K562 (cell line): ENCODE measurements around the gene DCAF11. TPM values are rescaled to one million over a fixed set of nuclear protein-coding genes. Genes with fewer than 3 reads are reported as not detected.
A peak's percentile ranks its signal among the peaks of the same experiment; 100 is the strongest.

Experiments used
- ARHGAP35 ChIP-seq: fragments of 450-650 bp; IDR thresholded peaks from 2 replicates; pipeline ENCODE4 v1.6.1; 2018; ENCODE audit not compliant: partially characterized antibody
- CREB1 ChIP-seq, 2 experiments: sonication (generic) in 1 of 2; formaldehyde crosslinking in 1 of 2; IDR thresholded peaks; 2 replicates each; pipeline versions ENCODE4 v1.6.1 to v1.8.0; 2012 to 2022; ENCODE audit warnings: inconsistent platforms in 1 of 2, mild to moderate bottlenecking in 1 of 2, missing genetic modification reagents in 1 of 2, moderate library complexity in 1 of 2
- EGR1 ChIP-seq: fragments of 450-650 bp; conservative IDR thresholded peaks from 2 replicates; pipeline ENCODE4 v1.6.1; 2017; ENCODE audit warnings: mild to moderate bottlenecking
- EWSR1 ChIP-seq: fragments of 450-650 bp; IDR thresholded peaks from 2 replicates; pipeline ENCODE4 v1.6.1; 2018; ENCODE audit warnings: borderline replicate concordance, mild to moderate bottlenecking, low read depth, moderate library complexity; ENCODE audit not compliant: partially characterized antibody
- FOXA3 ChIP-seq, 2 experiments: fragments of 450-650 bp in 1 of 2; sonication (generic) in 1 of 2; formaldehyde crosslinking; IDR thresholded peaks in 1 of 2; conservative IDR thresholded peaks in 1 of 2; 2 replicates each; pipeline versions ENCODE4 v1.4.0 to v1.8.0; 2020 to 2022; ENCODE audit warnings: mild to moderate bottlenecking in 2 of 2, missing genetic modification reagents in 1 of 2
- GABPB1 ChIP-seq: sonication (generic); formaldehyde crosslinking; IDR thresholded peaks from 2 replicates; pipeline ENCODE4 v1.8.0; 2022; ENCODE audit warnings: mild to moderate bottlenecking, missing genetic modification reagents
- MTA1 ChIP-seq: fragments of 450-650 bp; IDR thresholded peaks from 2 replicates; pipeline ENCODE4 v1.6.1; 2017; ENCODE audit warnings: borderline replicate concordance
- NFYB ChIP-seq: IDR thresholded peaks from 2 replicates; pipeline ENCODE4 v1.6.1; 2011; ENCODE audit warnings: mild to moderate bottlenecking, moderate library complexity; ENCODE audit not compliant: insufficient read length; ENCODE audit errors: extremely low read depth
- PHF8 ChIP-seq: fragments of 200-600 bp; sonication (generic); IDR thresholded peaks from 2 replicates; pipeline ENCODE4 v1.6.1; 2012; ENCODE audit warnings: mixed run types, mild to moderate bottlenecking, inconsistent platforms, low read length, moderate library complexity, borderline replicate concordance
- RBFOX2 ChIP-seq: fragments of 200-400 bp; formaldehyde crosslinking; IDR thresholded peaks from 2 replicates; pipeline ENCODE4 v1.6.1; 2017; ENCODE audit warnings: low read depth, mild to moderate bottlenecking, low read length, moderate library complexity
- SUPT5H ChIP-seq: fragments of 450-650 bp; IDR thresholded peaks from 2 replicates; pipeline ENCODE4 v1.6.1; 2016
- ZNF76 ChIP-seq: fragments of 250-450 bp; sonication (Bioruptor Pico); IDR thresholded peaks from 2 replicates; pipeline ENCODE4 v1.4.0; 2020; ENCODE audit warnings: mild to moderate bottlenecking, moderate library complexity, borderline replicate concordance
- polyA plus RNA-seq, 8 experiments: library from polyadenylated mRNA; depleted of rRNA in 4 of 8; stranded (reverse) in 5 of 8; unstranded in 3 of 8; fragments of >200 nt; fragmentation: Nextera tagmentation in 2 of 8; fragmentation: Illumina TruSeq in 1 of 8; extraction: Ambion mirVana in 2 of 8; extraction: Trizol in 1 of 8; gene quantifications; 2 replicates each; pipeline versions ENCODE4 v1.2.1 to v1.2.3, GENCODE V29; 2011 to 2014; ENCODE audit warnings: inconsistent platforms in 1 of 8, missing spikeins in 1 of 8
- total RNA-seq, 7 experiments: library from RNA; depleted of rRNA in 6 of 7; stranded (reverse); fragments of >200 nt in 6 of 7; fragmentation: Illumina TruSeq in 2 of 7; extraction: Trizol in 2 of 7; gene quantifications; 2 replicates each; pipeline versions ENCODE4 v1.2.1 to v1.2.3, GENCODE V29; 2011 to 2021; ENCODE audit warnings: low replicate concordance in 1 of 7
- TF ChIP-seq, protein P1 (sequence below): sonication (generic); formaldehyde crosslinking; IDR thresholded peaks from 2 replicates; pipeline ENCODE4 v1.8.0; 2022; ENCODE audit warnings: mild to moderate bottlenecking, missing genetic modification reagents
- TF ChIP-seq, protein P2 (sequence below): fragments of 450-650 bp; IDR thresholded peaks from 2 replicates; pipeline ENCODE4 v1.6.1; 2016
- TF ChIP-seq, protein P3 (sequence below): fragments of 250-450 bp; sonication (Bioruptor Pico); IDR thresholded peaks from 2 replicates; pipeline ENCODE4 v1.4.0; 2020; ENCODE audit warnings: mild to moderate bottlenecking, moderate library complexity, borderline replicate concordance
- TF ChIP-seq, protein P4 (sequence below): IDR thresholded peaks from 2 replicates; pipeline ENCODE4 v1.6.1; 2016; ENCODE audit warnings: missing genetic modification characterization, missing compliant biosample characterization

DCAF11 gene
- total and polyA plus RNA-seq, 9 of the 15 experiments (the other 6 are each of a cell fraction or from before 2014, with no cell fraction given), result 8.5 to 46.2 (median 36.4) TPM

DNA sequence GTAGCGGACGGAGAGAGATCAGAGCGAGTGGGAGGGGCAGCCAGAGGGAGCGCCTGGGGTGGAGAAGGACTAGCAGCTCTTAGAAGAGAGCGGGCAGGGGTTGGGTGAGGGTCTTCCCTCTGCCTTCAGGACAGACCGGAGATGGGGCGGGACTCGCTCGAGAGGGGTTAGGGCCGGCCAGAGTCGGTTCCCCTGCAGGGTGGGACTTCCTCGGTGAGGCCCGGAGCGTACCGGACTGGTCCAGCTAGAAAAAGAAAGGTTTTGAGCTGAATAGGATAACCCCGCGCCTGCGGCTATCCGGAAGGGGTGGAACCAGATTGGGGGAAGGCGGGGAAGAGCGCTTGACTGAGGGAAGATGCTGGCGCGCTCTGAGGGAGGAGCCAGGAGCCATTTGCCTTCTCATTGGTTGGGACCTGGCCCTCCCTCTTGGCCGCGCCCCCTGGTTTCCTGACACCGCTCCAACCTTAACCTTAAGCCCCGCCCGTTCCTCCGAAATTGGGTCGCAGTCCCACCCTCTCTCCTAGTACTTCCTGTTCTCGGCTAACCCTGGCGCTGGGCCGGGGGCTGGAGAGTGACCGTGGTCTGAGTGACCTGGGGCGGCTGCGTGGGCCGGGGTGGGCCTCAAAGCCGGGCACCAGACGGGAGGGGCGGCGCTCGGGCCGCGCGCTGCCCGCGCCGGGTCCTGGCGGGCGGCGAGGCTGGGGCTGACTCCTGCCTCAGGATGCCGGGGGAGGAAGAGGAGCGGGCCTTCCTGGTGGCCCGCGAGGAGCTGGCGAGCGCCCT, 32.6 kb downstream of the DCAF11 start, which contains the start of gene RNF31 (continued):
- TF ChIP-seq, protein P1, sequence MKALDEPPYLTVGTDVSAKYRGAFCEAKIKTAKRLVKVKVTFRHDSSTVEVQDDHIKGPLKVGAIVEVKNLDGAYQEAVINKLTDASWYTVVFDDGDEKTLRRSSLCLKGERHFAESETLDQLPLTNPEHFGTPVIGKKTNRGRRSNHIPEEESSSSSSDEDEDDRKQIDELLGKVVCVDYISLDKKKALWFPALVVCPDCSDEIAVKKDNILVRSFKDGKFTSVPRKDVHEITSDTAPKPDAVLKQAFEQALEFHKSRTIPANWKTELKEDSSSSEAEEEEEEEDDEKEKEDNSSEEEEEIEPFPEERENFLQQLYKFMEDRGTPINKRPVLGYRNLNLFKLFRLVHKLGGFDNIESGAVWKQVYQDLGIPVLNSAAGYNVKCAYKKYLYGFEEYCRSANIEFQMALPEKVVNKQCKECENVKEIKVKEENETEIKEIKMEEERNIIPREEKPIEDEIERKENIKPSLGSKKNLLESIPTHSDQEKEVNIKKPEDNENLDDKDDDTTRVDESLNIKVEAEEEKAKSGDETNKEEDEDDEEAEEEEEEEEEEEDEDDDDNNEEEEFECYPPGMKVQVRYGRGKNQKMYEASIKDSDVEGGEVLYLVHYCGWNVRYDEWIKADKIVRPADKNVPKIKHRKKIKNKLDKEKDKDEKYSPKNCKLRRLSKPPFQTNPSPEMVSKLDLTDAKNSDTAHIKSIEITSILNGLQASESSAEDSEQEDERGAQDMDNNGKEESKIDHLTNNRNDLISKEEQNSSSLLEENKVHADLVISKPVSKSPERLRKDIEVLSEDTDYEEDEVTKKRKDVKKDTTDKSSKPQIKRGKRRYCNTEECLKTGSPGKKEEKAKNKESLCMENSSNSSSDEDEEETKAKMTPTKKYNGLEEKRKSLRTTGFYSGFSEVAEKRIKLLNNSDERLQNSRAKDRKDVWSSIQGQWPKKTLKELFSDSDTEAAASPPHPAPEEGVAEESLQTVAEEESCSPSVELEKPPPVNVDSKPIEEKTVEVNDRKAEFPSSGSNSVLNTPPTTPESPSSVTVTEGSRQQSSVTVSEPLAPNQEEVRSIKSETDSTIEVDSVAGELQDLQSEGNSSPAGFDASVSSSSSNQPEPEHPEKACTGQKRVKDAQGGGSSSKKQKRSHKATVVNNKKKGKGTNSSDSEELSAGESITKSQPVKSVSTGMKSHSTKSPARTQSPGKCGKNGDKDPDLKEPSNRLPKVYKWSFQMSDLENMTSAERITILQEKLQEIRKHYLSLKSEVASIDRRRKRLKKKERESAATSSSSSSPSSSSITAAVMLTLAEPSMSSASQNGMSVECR (CRISPR knock-in tag), result 0 out of 2 replicates have a peak, but pooled peaks have one; percentile 19
- TF ChIP-seq EGR1, result 0 out of 2 replicates have a peak, but pooled peaks have one; percentile 4
- peak; percentile 75 for TF ChIP-seq RBFOX2
- TF ChIP-seq ZNF76, result no peak
- peak; percentile 67 for TF ChIP-seq NFYB
- no peak for TF ChIP-seq ARHGAP35
- TF ChIP-seq PHF8, result peak; percentile 60; the same call in 1 of the 2 replicates
- TF ChIP-seq, protein P2, sequence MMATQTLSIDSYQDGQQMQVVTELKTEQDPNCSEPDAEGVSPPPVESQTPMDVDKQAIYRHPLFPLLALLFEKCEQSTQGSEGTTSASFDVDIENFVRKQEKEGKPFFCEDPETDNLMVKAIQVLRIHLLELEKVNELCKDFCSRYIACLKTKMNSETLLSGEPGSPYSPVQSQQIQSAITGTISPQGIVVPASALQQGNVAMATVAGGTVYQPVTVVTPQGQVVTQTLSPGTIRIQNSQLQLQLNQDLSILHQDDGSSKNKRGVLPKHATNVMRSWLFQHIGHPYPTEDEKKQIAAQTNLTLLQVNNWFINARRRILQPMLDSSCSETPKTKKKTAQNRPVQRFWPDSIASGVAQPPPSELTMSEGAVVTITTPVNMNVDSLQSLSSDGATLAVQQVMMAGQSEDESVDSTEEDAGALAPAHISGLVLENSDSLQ, result peak; percentile 23; the same call in 1 of the 2 replicates
- no peak for TF ChIP-seq MTA1
- TF ChIP-seq GABPB1 (CRISPR knock-in tag), result 0 out of 2 replicates have a peak, but pooled peaks have one; percentile 16
- peak; percentile 49 for TF ChIP-seq SUPT5H
- no peak for TF ChIP-seq EWSR1
- 0 out of 2 replicates have a peak, but pooled peaks have one; percentile 10 for TF ChIP-seq CREB1 (IDR thresholded peaks at IDR 0.05)
- TF ChIP-seq CREB1 (CRISPR knock-in tag; IDR thresholded peaks at IDR 0.05), result 0 out of 2 replicates have a peak, but pooled peaks have one; percentile 10
- TF ChIP-seq, protein P3, sequence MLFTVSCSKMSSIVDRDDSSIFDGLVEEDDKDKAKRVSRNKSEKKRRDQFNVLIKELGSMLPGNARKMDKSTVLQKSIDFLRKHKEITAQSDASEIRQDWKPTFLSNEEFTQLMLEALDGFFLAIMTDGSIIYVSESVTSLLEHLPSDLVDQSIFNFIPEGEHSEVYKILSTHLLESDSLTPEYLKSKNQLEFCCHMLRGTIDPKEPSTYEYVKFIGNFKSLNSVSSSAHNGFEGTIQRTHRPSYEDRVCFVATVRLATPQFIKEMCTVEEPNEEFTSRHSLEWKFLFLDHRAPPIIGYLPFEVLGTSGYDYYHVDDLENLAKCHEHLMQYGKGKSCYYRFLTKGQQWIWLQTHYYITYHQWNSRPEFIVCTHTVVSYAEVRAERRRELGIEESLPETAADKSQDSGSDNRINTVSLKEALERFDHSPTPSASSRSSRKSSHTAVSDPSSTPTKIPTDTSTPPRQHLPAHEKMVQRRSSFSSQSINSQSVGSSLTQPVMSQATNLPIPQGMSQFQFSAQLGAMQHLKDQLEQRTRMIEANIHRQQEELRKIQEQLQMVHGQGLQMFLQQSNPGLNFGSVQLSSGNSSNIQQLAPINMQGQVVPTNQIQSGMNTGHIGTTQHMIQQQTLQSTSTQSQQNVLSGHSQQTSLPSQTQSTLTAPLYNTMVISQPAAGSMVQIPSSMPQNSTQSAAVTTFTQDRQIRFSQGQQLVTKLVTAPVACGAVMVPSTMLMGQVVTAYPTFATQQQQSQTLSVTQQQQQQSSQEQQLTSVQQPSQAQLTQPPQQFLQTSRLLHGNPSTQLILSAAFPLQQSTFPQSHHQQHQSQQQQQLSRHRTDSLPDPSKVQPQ (CRISPR knock-in tag), result no peak
- TF ChIP-seq FOXA3 (CRISPR knock-in tag; conservative IDR thresholded peaks at IDR 0.05 in 1 of 2, IDR thresholded peaks at IDR 0.05 in 1 of 2), result no peak
- TF ChIP-seq, protein P4, sequence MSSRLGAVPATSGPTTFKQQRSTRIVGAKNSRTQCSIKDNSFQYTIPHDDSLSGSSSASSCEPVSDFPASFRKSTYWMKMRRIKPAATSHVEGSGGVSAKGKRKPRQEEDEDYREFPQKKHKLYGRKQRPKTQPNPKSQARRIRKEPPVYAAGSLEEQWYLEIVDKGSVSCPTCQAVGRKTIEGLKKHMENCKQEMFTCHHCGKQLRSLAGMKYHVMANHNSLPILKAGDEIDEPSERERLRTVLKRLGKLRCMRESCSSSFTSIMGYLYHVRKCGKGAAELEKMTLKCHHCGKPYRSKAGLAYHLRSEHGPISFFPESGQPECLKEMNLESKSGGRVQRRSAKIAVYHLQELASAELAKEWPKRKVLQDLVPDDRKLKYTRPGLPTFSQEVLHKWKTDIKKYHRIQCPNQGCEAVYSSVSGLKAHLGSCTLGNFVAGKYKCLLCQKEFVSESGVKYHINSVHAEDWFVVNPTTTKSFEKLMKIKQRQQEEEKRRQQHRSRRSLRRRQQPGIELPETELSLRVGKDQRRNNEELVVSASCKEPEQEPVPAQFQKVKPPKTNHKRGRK (tag), result no peak
